ENCODE results near the gene FBXO17. TPM values are rescaled to one million over a fixed set of nuclear protein-coding genes. Genes with fewer than 3 reads are reported as not detected.

The FBXO17 gene
- total RNA-seq, 1 donor from 2014 or later = 13.3 TPM

GRCh38 chr19:38900743-38901190 is 74.8 kb downstream of the FBXO17 start:
- Histone ChIP-seq H3K9me3 (no peaks in the 10 kb centered on the region), H3K36me3 (peaks cover 9% of the 10 kb centered on the region), H3K27ac (peak overlapping the region; percentile 96), H3K4me1 (peaks cover 25% of the 10 kb centered on the region), H3K27me3 (no peaks in the 10 kb centered on the region), H3K4me3 (peak overlapping the region; percentile 96)
- TF ChIP-seq CTCF (IDR thresholded peaks at IDR 0.05) = no peak
- ATAC-seq (no peak), DNase-seq (no peak)
- intact Hi-C loops (cut with DNase I) = no loop called here

- DNase-seq (no peak), ATAC-seq (no peak)
- no peak for TF ChIP-seq CTCF (IDR thresholded peaks at IDR 0.05)
- H3K4me3 ChIP-seq = peak overlapping the region; percentile 96
- intact Hi-C loops (cut with DNase I) = no loop called here
- H3K27ac ChIP-seq = peak overlapping the region; percentile 96
- H3K9me3 ChIP-seq = no peaks in the 10 kb centered on the region
- peaks cover 3% of the 10 kb centered on the region for H3K36me3 ChIP-seq
- no peaks in the 10 kb centered on the region for H3K27me3 ChIP-seq
- peaks cover 25% of the 10 kb centered on the region for H3K4me1 ChIP-seq
Measured at GRCh38 chr19:38900202-38900629, 75.3 kb downstream of the FBXO17 start.

- Histone ChIP-seq H3K27me3 (no peaks in the 10 kb centered on the region), H3K9me3 (no peaks in the 10 kb centered on the region), H3K4me1 (peaks cover 25% of the 10 kb centered on the region), H3K27ac (peak within 1 kb of the TSS; percentile 96), H3K36me3 (no peaks in the 10 kb centered on the region), H3K4me3 (peak within 1 kb of the TSS; percentile 96)
- no peak for TF ChIP-seq CTCF (IDR thresholded peaks at IDR 0.05)
- intact Hi-C loops (cut with DNase I) = no loop called here
- peak; percentile 98 for ATAC-seq
- peak; percentile 99 for DNase-seq
Measured at GRCh38 chr19:38899447-38900201, 75.9 kb downstream of the FBXO17 start, which contains the start of the genes NFKBIB and SIRT2. Gene NFKBIB, plus strand, starts transcription at chr19:38899969. Its CDS starts 64 bp downstream, at chr19:38900033. Gene SIRT2, minus strand, starts transcription at chr19:38899618. Its CDS starts 97 bp downstream, at chr19:38899521.

GRCh38 chr19:38898788-38899446 is 76.6 kb downstream of the FBXO17 start:
- H3K4me1 ChIP-seq = peaks cover 25% of the 10 kb centered on the region
- intact Hi-C loops (cut with DNase I) = no loop called here
- ATAC-seq (no peak), DNase-seq (no peak)
- TF ChIP-seq CTCF (IDR thresholded peaks at IDR 0.05) = no peak
- H3K4me3 ChIP-seq = peak overlapping the region; percentile 96
- H3K36me3 ChIP-seq = no peaks in the 10 kb centered on the region
- no peaks in the 10 kb centered on the region for H3K27me3 ChIP-seq
- H3K9me3 ChIP-seq = no peaks in the 10 kb centered on the region
- H3K27ac ChIP-seq = peak overlapping the region; percentile 89

GRCh38 chr19:38894968-38895367 is 80.6 kb downstream of the FBXO17 start:
- peaks cover 25% of the 10 kb centered on the region for H3K36me3 ChIP-seq
- H3K27ac ChIP-seq = no peak overlapping the region
- no peaks in the 10 kb centered on the region for H3K9me3 ChIP-seq
- no peak for TF ChIP-seq CTCF (IDR thresholded peaks at IDR 0.05)
- H3K4me1 ChIP-seq = peaks cover 17% of the 10 kb centered on the region
- H3K27me3 ChIP-seq = no peaks in the 10 kb centered on the region
- ATAC-seq (no peak), DNase-seq (no peak)
- intact Hi-C loops (cut with DNase I) = no loop called here
- no peak overlapping the region for H3K4me3 ChIP-seq
